Measurements from ENCODE around the gene SLC22A14. TPM values are rescaled to one million over a fixed set of nuclear protein-coding genes. Genes with fewer than 3 reads are reported as not detected.

SLC22A14 gene
- total and polyA plus RNA-seq, 10 of the 15 experiments (the other 5 are each of a cell fraction or from before 2014, with no cell fraction given) = not detected

GRCh38 chr3:38251197-38251596 is 30.9 kb upstream of the SLC22A14 start:
- ChIA-PET SMC1A (ENCODE audit: uncharacterized antibody, unreplicated experiment) (interaction anchor here (0.8 to 1.4 kb wide), 2 partner anchors 19 to 46 kb away, joined by 4 to 5 read pairs; no protein-coding TSS in a partner anchor), CTCF (no interaction called here), POLR2A (interaction anchor here (1.0 kb wide), 1 partner anchor 114 kb away, joined by 3 read pairs; the partner anchor contains the start of gene ACAA1), RAD21 (ENCODE audit: unreplicated experiment) (no interaction called here)
- Histone ChIP-seq H4K20me1 (ENCODE audit: control insufficient read depth, insufficient read depth) (no peaks in the 10 kb centered on the region), H3K79me2 (ENCODE audit: control insufficient read depth, insufficient read depth, low read length) (no peaks in the 10 kb centered on the region), H3K9ac (ENCODE audit: control insufficient read depth, insufficient read depth, low read length) (no peak overlapping the region), H3K4me2 (ENCODE audit: control insufficient read depth, insufficient read depth) (no peak overlapping the region), H3K36me3 (ENCODE audit: control insufficient read depth in 2 of 2, insufficient read depth in 2 of 2, low read length in 1 of 2) (peaks cover 9 to 24% of the 10 kb centered on the region in 2 experiments), H3K9me3 (replicated peaks; ENCODE audit: control insufficient read depth, insufficient read depth, low read length) (no peaks in the 10 kb centered on the region), H3K4me1 (ENCODE audit: control insufficient read depth, insufficient read depth, low read length) (no peaks in the 10 kb centered on the region), H3K27ac (ENCODE audit: control insufficient read depth, insufficient read depth) (no peak overlapping the region), H3K4me3 (no peak overlapping the region), H2AFZ (ENCODE audit: control insufficient read depth, low read depth, low read length) (no peak overlapping the region), H3K27me3 (replicated peaks in 1 of 2; ENCODE audit: control insufficient read depth in 2 of 2, insufficient read depth in 2 of 2, low read length in 1 of 2) (no peaks in the 10 kb centered on the region)
- 97% methylated on average over 4 of the region's 4 CpGs for WGBS (ENCODE audit: insufficient coverage, insufficient replicate concordance, low lambda C conversion rate, missing lambda C conversion rate)
- TF ChIP-seq, protein P1, sequence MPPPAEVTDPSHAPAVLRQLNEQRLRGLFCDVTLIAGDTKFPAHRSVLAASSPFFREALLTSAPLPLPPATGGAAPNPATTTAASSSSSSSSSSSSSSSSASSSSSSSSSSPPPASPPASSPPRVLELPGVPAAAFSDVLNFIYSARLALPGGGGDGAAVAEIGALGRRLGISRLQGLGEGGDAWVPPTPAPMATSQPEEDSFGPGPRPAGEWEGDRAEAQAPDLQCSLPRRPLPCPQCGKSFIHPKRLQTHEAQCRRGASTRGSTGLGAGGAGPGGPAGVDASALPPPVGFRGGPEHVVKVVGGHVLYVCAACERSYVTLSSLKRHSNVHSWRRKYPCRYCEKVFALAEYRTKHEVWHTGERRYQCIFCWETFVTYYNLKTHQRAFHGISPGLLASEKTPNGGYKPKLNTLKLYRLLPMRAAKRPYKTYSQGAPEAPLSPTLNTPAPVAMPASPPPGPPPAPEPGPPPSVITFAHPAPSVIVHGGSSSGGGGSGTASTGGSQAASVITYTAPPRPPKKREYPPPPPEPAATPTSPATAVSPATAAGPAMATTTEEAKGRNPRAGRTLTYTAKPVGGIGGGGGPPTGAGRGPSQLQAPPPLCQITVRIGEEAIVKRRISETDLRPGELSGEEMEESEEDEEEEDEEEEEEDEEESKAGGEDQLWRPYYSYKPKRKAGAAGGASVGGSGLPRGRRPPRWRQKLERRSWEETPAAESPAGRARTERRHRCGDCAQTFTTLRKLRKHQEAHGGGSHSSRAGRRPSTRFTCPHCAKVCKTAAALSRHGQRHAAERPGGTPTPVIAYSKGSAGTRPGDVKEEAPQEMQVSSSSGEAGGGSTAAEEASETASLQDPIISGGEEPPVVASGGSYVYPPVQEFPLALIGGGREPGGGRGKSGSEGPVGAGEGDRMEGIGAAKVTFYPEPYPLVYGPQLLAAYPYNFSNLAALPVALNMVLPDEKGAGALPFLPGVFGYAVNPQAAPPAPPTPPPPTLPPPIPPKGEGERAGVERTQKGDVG (CRISPR knock-in tag; IDR thresholded peaks at IDR 0.05) = no peak
- TF ChIP-seq, protein P2, sequence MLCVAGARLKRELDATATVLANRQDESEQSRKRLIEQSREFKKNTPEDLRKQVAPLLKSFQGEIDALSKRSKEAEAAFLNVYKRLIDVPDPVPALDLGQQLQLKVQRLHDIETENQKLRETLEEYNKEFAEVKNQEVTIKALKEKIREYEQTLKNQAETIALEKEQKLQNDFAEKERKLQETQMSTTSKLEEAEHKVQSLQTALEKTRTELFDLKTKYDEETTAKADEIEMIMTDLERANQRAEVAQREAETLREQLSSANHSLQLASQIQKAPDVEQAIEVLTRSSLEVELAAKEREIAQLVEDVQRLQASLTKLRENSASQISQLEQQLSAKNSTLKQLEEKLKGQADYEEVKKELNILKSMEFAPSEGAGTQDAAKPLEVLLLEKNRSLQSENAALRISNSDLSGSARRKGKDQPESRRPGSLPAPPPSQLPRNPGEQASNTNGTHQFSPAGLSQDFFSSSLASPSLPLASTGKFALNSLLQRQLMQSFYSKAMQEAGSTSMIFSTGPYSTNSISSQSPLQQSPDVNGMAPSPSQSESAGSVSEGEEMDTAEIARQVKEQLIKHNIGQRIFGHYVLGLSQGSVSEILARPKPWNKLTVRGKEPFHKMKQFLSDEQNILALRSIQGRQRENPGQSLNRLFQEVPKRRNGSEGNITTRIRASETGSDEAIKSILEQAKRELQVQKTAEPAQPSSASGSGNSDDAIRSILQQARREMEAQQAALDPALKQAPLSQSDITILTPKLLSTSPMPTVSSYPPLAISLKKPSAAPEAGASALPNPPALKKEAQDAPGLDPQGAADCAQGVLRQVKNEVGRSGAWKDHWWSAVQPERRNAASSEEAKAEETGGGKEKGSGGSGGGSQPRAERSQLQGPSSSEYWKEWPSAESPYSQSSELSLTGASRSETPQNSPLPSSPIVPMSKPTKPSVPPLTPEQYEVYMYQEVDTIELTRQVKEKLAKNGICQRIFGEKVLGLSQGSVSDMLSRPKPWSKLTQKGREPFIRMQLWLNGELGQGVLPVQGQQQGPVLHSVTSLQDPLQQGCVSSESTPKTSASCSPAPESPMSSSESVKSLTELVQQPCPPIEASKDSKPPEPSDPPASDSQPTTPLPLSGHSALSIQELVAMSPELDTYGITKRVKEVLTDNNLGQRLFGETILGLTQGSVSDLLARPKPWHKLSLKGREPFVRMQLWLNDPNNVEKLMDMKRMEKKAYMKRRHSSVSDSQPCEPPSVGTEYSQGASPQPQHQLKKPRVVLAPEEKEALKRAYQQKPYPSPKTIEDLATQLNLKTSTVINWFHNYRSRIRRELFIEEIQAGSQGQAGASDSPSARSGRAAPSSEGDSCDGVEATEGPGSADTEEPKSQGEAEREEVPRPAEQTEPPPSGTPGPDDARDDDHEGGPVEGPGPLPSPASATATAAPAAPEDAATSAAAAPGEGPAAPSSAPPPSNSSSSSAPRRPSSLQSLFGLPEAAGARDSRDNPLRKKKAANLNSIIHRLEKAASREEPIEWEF (IDR thresholded peaks at IDR 0.05; ENCODE audit: insufficient replicate concordance, low read depth, low read length) = no peak
- no peak for TF ChIP-seq PAX5 (IDR thresholded peaks at IDR 0.05; ENCODE audit: borderline replicate concordance, low read depth, low read length)
- TF ChIP-seq MTA3 (IDR thresholded peaks at IDR 0.05; ENCODE audit: borderline replicate concordance, low read length) = no peak
- DNase-seq (ENCODE audit: low read depth, low spot score) (no peak), ATAC-seq (no peak), FAIRE-seq (no peak)
- intact Hi-C loops (cut with micrococcal nuclease; ENCODE audit: unreplicated experiment) = no loop called here
- in situ Hi-C loops (cut with MboI) = no loop called here
- no TSS peak for BruUV-seq (replicated peaks)
